ENCODE measurements around the gene SSTR3.

The SSTR3 gene

GRCh38 chr22:37183432-37184379 lies 28.6 kb downstream of the SSTR3 start:
- peaks cover 14 to 17% of the 10 kb centered on the region in 2 donors for H3K4me1 ChIP-seq (ENCODE audit: control insufficient read depth in 2 of 2, insufficient read depth in 1 of 2, low read depth in 1 of 2, low read length in 2 of 2)
- no peak overlapping the region for H4K91ac ChIP-seq (ENCODE audit: low read depth, low read length, poor library complexity)
- no peaks in the 10 kb centered on the region for H3K9me3 ChIP-seq (replicated peaks in 1 of 2; ENCODE audit: control insufficient read depth in 2 of 2, insufficient read depth in 1 of 2, low read depth in 1 of 2, low read length in 2 of 2)
- H4K8ac ChIP-seq (ENCODE audit: low read depth, low read length): no peak overlapping the region
- H3K4me2 ChIP-seq (ENCODE audit: insufficient read depth, low read length, poor library complexity, severe bottlenecking): no peak overlapping the region
- H2AFZ ChIP-seq (ENCODE audit: low read length): no peak overlapping the region
- H2BK12ac ChIP-seq (ENCODE audit: low read length): no peak overlapping the region
- no peak overlapping the region for H3K27ac ChIP-seq (replicated peaks; ENCODE audit: low read length)
- H2BK5ac ChIP-seq (ENCODE audit: low read length): peak overlapping the region; percentile 21
- H2BK120ac ChIP-seq (ENCODE audit: low read depth, low read length): no peak overlapping the region
- no peak overlapping the region for H3K14ac ChIP-seq (ENCODE audit: low read length)
- H3K23ac ChIP-seq (ENCODE audit: low read depth, low read length, poor library complexity): peak overlapping the region; percentile 17
- peak overlapping the region; percentile 44 for H3K18ac ChIP-seq (ENCODE audit: low read length)
- H3K27me3 ChIP-seq (ENCODE audit: control insufficient read depth in 3 of 3, insufficient read depth in 3 of 3, low read depth in 1 of 3, low read length in 3 of 3): no peaks in the 10 kb centered on the region
- no peak overlapping the region for H3K4me3 ChIP-seq (ENCODE audit: low read length in 2 of 2)
- peak overlapping the region; percentile 38 for H3K9ac ChIP-seq (ENCODE audit: low read depth, low read length, poor library complexity)
- DNase-seq (ENCODE audit: low spot score): no peak
- H3K79me1 ChIP-seq (ENCODE audit: low read depth, low read length): no peaks in the 10 kb centered on the region
- no peak overlapping the region for H2BK15ac ChIP-seq (ENCODE audit: low read length)
- peak overlapping the region; percentile 32 for H2AK5ac ChIP-seq (ENCODE audit: low read depth, low read length)
- peaks cover 0 to 66% of the 10 kb centered on the region in 2 donors for H3K36me3 ChIP-seq (replicated peaks in 1 of 2; ENCODE audit: control insufficient read depth in 2 of 2, insufficient read depth in 2 of 2, low read length in 2 of 2)
- H3K4ac ChIP-seq (ENCODE audit: low read length): no peak overlapping the region
- WGBS, 2 donors (ENCODE audit: extremely low coverage in 2 of 2, insufficient read length in 2 of 2, insufficient replicate concordance in 1 of 2): no CpG with 5 or more reads among the region's 17 CpGs

DNA sequence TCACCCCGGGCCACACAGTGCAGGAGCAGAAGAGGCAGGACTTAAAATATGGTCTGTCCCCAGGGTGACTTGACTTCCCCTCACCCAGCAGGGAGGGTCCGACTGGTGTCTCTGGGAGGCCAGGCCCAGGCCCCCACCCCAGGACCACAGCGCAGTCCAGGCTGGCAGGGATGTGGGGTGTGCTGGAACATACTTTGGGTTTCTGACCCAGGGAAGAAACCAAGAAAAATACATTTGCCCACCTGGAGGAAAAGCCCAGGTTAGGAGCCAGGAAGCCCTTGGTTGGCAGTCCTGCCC lies 29.4 kb downstream of the SSTR3 start:
- H2BK12ac ChIP-seq (ENCODE audit: low read length): no peak overlapping the region
- H2AFZ ChIP-seq (ENCODE audit: low read length): no peak overlapping the region
- H3K18ac ChIP-seq (ENCODE audit: low read length): no peak overlapping the region
- H3K9me3 ChIP-seq (replicated peaks in 1 of 2; ENCODE audit: control insufficient read depth in 2 of 2, insufficient read depth in 1 of 2, low read depth in 1 of 2, low read length in 2 of 2): no peaks in the 10 kb centered on the region
- no peak overlapping the region for H2BK15ac ChIP-seq (ENCODE audit: low read length)
- H3K23ac ChIP-seq (ENCODE audit: low read depth, low read length, poor library complexity): no peak overlapping the region
- H3K4me2 ChIP-seq (ENCODE audit: insufficient read depth, low read length, poor library complexity, severe bottlenecking): no peak overlapping the region
- DNase-seq (ENCODE audit: low spot score): no peak
- peaks cover 16 to 18% of the 10 kb centered on the region in 2 donors for H3K4me1 ChIP-seq (ENCODE audit: control insufficient read depth in 2 of 2, insufficient read depth in 1 of 2, low read depth in 1 of 2, low read length in 2 of 2)
- H3K9ac ChIP-seq (ENCODE audit: low read depth, low read length, poor library complexity): no peak overlapping the region
- H3K27ac ChIP-seq (replicated peaks; ENCODE audit: low read length): no peak overlapping the region
- no peak overlapping the region for H2BK120ac ChIP-seq (ENCODE audit: low read depth, low read length)
- H2BK5ac ChIP-seq (ENCODE audit: low read length): no peak overlapping the region
- H3K79me1 ChIP-seq (ENCODE audit: low read depth, low read length): no peaks in the 10 kb centered on the region
- peaks cover 0 to 66% of the 10 kb centered on the region in 2 donors for H3K36me3 ChIP-seq (replicated peaks in 1 of 2; ENCODE audit: control insufficient read depth in 2 of 2, insufficient read depth in 2 of 2, low read length in 2 of 2)
- no CpG with 5 or more reads among the region's 3 CpGs for WGBS, 2 donors (ENCODE audit: extremely low coverage in 2 of 2, insufficient read length in 2 of 2, insufficient replicate concordance in 1 of 2)
- no peak overlapping the region for H3K4ac ChIP-seq (ENCODE audit: low read length)
- H3K14ac ChIP-seq (ENCODE audit: low read length): no peak overlapping the region
- H4K8ac ChIP-seq (ENCODE audit: low read depth, low read length): no peak overlapping the region
- H3K27me3 ChIP-seq (ENCODE audit: control insufficient read depth in 3 of 3, insufficient read depth in 3 of 3, low read depth in 1 of 3, low read length in 3 of 3): no peaks in the 10 kb centered on the region
- H2AK5ac ChIP-seq (ENCODE audit: low read depth, low read length): no peak overlapping the region
- H4K91ac ChIP-seq (ENCODE audit: low read depth, low read length, poor library complexity): no peak overlapping the region
- H3K4me3 ChIP-seq (ENCODE audit: low read length in 2 of 2): no peak overlapping the region

DNA sequence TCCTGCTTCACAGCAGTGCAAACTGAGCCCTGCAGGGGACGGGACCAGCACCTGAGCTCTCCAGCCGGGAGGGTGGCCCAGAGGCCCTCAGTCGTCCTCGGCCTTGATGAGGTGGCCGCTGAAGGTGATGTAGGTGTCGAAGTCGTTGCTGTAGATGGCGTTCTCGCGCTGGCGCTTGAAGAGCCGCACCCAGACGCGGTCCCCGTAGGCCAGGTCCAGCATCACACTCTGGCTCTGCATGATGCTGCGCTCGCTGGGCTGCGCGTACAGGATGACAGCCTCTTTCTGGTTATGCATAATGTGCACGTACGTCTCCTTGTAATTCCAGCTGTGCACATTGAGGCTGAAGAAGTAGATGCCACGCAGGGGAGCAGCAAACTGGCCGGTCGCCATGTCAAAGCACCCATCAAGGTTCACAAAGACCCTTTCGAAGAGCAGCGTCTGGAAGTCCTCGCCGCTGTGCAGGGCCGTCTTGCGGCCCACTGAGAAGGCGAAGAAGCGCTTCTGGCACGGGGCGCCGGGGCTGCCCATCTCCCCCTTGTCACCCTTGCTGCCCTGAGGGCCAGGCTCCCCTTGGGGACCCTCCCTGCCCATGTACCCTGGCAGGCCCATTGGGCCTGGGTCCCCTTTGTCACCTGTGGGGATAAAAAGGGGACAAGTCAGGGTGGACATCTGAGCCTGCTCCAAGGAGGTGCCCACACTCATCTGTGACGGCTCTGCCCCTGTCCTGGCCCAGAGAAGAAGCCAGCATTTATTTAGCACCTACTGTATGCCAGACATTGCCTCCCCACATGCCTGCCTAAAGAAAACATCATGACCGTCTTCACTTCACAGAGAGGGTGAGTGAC lies 30.0 kb downstream of the SSTR3 start:
- H4K91ac ChIP-seq (ENCODE audit: low read depth, low read length, poor library complexity): no peak overlapping the region
- H2AK5ac ChIP-seq (ENCODE audit: low read depth, low read length): peak overlapping the region; percentile 42
- H2BK5ac ChIP-seq (ENCODE audit: low read length): no peak overlapping the region
- H4K8ac ChIP-seq (ENCODE audit: low read depth, low read length): no peak overlapping the region
- no CpG with 5 or more reads among the region's 37 CpGs for WGBS, 2 donors (ENCODE audit: extremely low coverage in 2 of 2, insufficient read length in 2 of 2, insufficient replicate concordance in 1 of 2)
- H2BK15ac ChIP-seq (ENCODE audit: low read length): peak overlapping the region; percentile 22
- H2AFZ ChIP-seq (ENCODE audit: low read length): no peak overlapping the region
- peaks cover 0 to 66% of the 10 kb centered on the region in 2 donors for H3K36me3 ChIP-seq (replicated peaks in 1 of 2; ENCODE audit: control insufficient read depth in 2 of 2, insufficient read depth in 2 of 2, low read length in 2 of 2)
- no peak overlapping the region for H3K4me3 ChIP-seq (ENCODE audit: low read length in 2 of 2)
- H3K9ac ChIP-seq (ENCODE audit: low read depth, low read length, poor library complexity): peak overlapping the region; percentile 13
- no peak overlapping the region for H3K27ac ChIP-seq (replicated peaks; ENCODE audit: low read length)
- H3K27me3 ChIP-seq (ENCODE audit: control insufficient read depth in 3 of 3, insufficient read depth in 3 of 3, low read depth in 1 of 3, low read length in 3 of 3): no peaks in the 10 kb centered on the region
- peak overlapping the region; percentile 86 for H3K23ac ChIP-seq (ENCODE audit: low read depth, low read length, poor library complexity)
- H3K4me2 ChIP-seq (ENCODE audit: insufficient read depth, low read length, poor library complexity, severe bottlenecking): no peak overlapping the region
- H2BK12ac ChIP-seq (ENCODE audit: low read length): no peak overlapping the region
- H3K9me3 ChIP-seq (replicated peaks in 1 of 2; ENCODE audit: control insufficient read depth in 2 of 2, insufficient read depth in 1 of 2, low read depth in 1 of 2, low read length in 2 of 2): no peaks in the 10 kb centered on the region
- H3K18ac ChIP-seq (ENCODE audit: low read length): peak overlapping the region; percentile 62
- no peaks in the 10 kb centered on the region for H3K79me1 ChIP-seq (ENCODE audit: low read depth, low read length)
- H3K4me1 ChIP-seq (ENCODE audit: control insufficient read depth in 2 of 2, insufficient read depth in 1 of 2, low read depth in 1 of 2, low read length in 2 of 2): peaks cover 11 to 15% of the 10 kb centered on the region in 2 donors
- H2BK120ac ChIP-seq (ENCODE audit: low read depth, low read length): peak overlapping the region; percentile 17
- no peak for DNase-seq (ENCODE audit: low spot score)
- H3K14ac ChIP-seq (ENCODE audit: low read length): no peak overlapping the region
- no peak overlapping the region for H3K4ac ChIP-seq (ENCODE audit: low read length)

- Histone ChIP-seq H3K23ac (ENCODE audit: low read depth, low read length, poor library complexity) (no peak overlapping the region), H3K18ac (ENCODE audit: low read length) (no peak overlapping the region), H3K79me1 (ENCODE audit: low read depth, low read length) (no peaks in the 10 kb centered on the region), H4K8ac (ENCODE audit: low read depth, low read length) (no peak overlapping the region), H3K9me3 (replicated peaks in 1 of 2; ENCODE audit: control insufficient read depth in 2 of 2, insufficient read depth in 1 of 2, low read depth in 1 of 2, low read length in 2 of 2) (no peaks in the 10 kb centered on the region), H3K9ac (ENCODE audit: low read depth, low read length, poor library complexity) (no peak overlapping the region), H3K27me3 (ENCODE audit: control insufficient read depth in 3 of 3, insufficient read depth in 3 of 3, low read depth in 1 of 3, low read length in 3 of 3) (no peaks in the 10 kb centered on the region), H2AFZ (ENCODE audit: low read length) (no peak overlapping the region), H3K4me1 (ENCODE audit: control insufficient read depth in 2 of 2, insufficient read depth in 1 of 2, low read depth in 1 of 2, low read length in 2 of 2) (peaks cover 11 to 12% of the 10 kb centered on the region in 2 donors), H3K4me3 (ENCODE audit: low read length in 2 of 2) (no peak overlapping the region), H3K4me2 (ENCODE audit: insufficient read depth, low read length, poor library complexity, severe bottlenecking) (no peak overlapping the region), H3K14ac (ENCODE audit: low read length) (no peak overlapping the region), H2BK120ac (ENCODE audit: low read depth, low read length) (no peak overlapping the region), H2BK5ac (ENCODE audit: low read length) (no peak overlapping the region), H2AK5ac (ENCODE audit: low read depth, low read length) (no peak overlapping the region), H3K27ac (replicated peaks; ENCODE audit: low read length) (no peak overlapping the region), H2BK12ac (ENCODE audit: low read length) (no peak overlapping the region), H4K91ac (ENCODE audit: low read depth, low read length, poor library complexity) (no peak overlapping the region), H3K4ac (ENCODE audit: low read length) (no peak overlapping the region), H2BK15ac (ENCODE audit: low read length) (no peak overlapping the region), H3K36me3 (replicated peaks in 1 of 2; ENCODE audit: control insufficient read depth in 2 of 2, insufficient read depth in 2 of 2, low read length in 2 of 2) (peaks cover 0 to 66% of the 10 kb centered on the region in 2 donors)
- WGBS, 2 donors (ENCODE audit: extremely low coverage in 2 of 2, insufficient read length in 2 of 2, insufficient replicate concordance in 1 of 2): no CpG with 5 or more reads among the region's 4 CpGs
- no peak for DNase-seq (ENCODE audit: low spot score)
These were observed 30.6 kb downstream of the SSTR3 start for GRCh38 chr22:37181681-37182080.

Measured in neuronal stem cell (in vitro differentiated cells).